IPS-20b (cell line): ENCODE results near the gene MTX1.
"Not testable (repeated sequence)": the region's sequence is repeated elsewhere in the genome, so short reads cannot be mapped to it uniquely, and the experiment has no call there.

Source experiments
- H3K27ac ChIP-seq: one replicate; pipeline ENCODE4 v1.5.1; 2013; ENCODE audit warnings: low read length
- H3K27me3 ChIP-seq: 2 replicates; pipeline ENCODE4 v1.6.1; 2013; ENCODE audit warnings: mild to moderate bottlenecking, low read length, inconsistent platforms; ENCODE audit not compliant: insufficient read depth
- H3K36me3 ChIP-seq: 2 replicates; pipeline ENCODE4 v1.6.1; 2013; ENCODE audit warnings: low read depth, mild to moderate bottlenecking, inconsistent platforms, low read length, moderate library complexity; ENCODE audit not compliant: insufficient read depth
- H3K4me1 ChIP-seq: 2 replicates; pipeline ENCODE4 v1.6.1; 2013; ENCODE audit warnings: mild to moderate bottlenecking, control low read depth, inconsistent platforms, low read length, moderate library complexity; ENCODE audit not compliant: insufficient read depth
- H3K4me3 ChIP-seq: 2 replicates; pipeline ENCODE4 v1.5.1; 2013; ENCODE audit warnings: mild to moderate bottlenecking, low read length, inconsistent platforms
- H3K9ac ChIP-seq: 2 replicates; pipeline ENCODE4 v1.6.1; 2013; ENCODE audit warnings: low read depth, mild to moderate bottlenecking, inconsistent platforms, low read length, moderate library complexity
- H3K9me3 ChIP-seq: 2 replicates; pipeline ENCODE4 v1.6.1; 2013; ENCODE audit warnings: mild to moderate bottlenecking, low read depth, low read length, inconsistent platforms; ENCODE audit not compliant: insufficient read depth

The MTX1 gene

GRCh38 chr1:155184835-155185782, 23.4 kb upstream of the MTX1 start:
- Histone ChIP-seq H3K9me3 (no peaks in the 10 kb centered on the region), H3K4me3 (no peak overlapping the region), H3K27me3 (no peaks in the 10 kb centered on the region), H3K36me3 (peaks cover 10% of the 10 kb centered on the region; the same call in 1 of the 2 replicates), H3K4me1 (peaks cover 11% of the 10 kb centered on the region; the same call in 1 of the 2 replicates), H3K27ac (no peak overlapping the region), H3K9ac (peak overlapping the region; percentile 2)

GRCh38 chr1:155185783-155186066, 22.8 kb upstream of the MTX1 start:
- Histone ChIP-seq H3K4me3 (no peak overlapping the region), H3K4me1 (peaks cover 11% of the 10 kb centered on the region; the same call in 1 of the 2 replicates), H3K9me3 (no peaks in the 10 kb centered on the region), H3K27ac (no peak overlapping the region), H3K36me3 (peaks cover 10% of the 10 kb centered on the region; the same call in 1 of the 2 replicates), H3K9ac (peak overlapping the region; percentile 2), H3K27me3 (no peaks in the 10 kb centered on the region)

- Histone ChIP-seq H3K9ac (peak overlapping the region; percentile 2), H3K36me3 (peaks cover 10% of the 10 kb centered on the region; the same call in 1 of the 2 replicates), H3K27ac (no peak overlapping the region), H3K4me3 (no peak overlapping the region), H3K27me3 (no peaks in the 10 kb centered on the region), H3K4me1 (peaks cover 11% of the 10 kb centered on the region; the same call in 1 of the 2 replicates), H3K9me3 (no peaks in the 10 kb centered on the region)
Measured at GRCh38 chr1:155186067-155186793, 22.3 kb upstream of the MTX1 start.

GRCh38 chr1:155186794-155187455, 21.6 kb upstream of the MTX1 start:
- Histone ChIP-seq H3K27ac (no peak overlapping the region), H3K9ac (peak overlapping the region; percentile 2; the same call in 1 of the 2 replicates), H3K36me3 (peaks cover 5% of the 10 kb centered on the region; the same call in 1 of the 2 replicates), H3K9me3 (no peaks in the 10 kb centered on the region), H3K4me3 (no peak overlapping the region), H3K27me3 (no peaks in the 10 kb centered on the region), H3K4me1 (peaks cover 11% of the 10 kb centered on the region; the same call in 1 of the 2 replicates)

GRCh38 chr1:155187456-155187891, 21.0 kb upstream of the MTX1 start:
- Histone ChIP-seq H3K36me3 (peaks cover 2% of the 10 kb centered on the region; the same call in 1 of the 2 replicates), H3K27ac (no peak overlapping the region), H3K4me1 (peaks cover 13% of the 10 kb centered on the region; the same call in 1 of the 2 replicates), H3K4me3 (no peak overlapping the region), H3K9ac (no peak overlapping the region), H3K9me3 (no peaks in the 10 kb centered on the region), H3K27me3 (no peaks in the 10 kb centered on the region)

- Histone ChIP-seq H3K9ac (no peak overlapping the region), H3K27ac (no peak overlapping the region), H3K27me3 (no peaks in the 10 kb centered on the region), H3K9me3 (no peaks in the 10 kb centered on the region), H3K36me3 (no peaks in the 10 kb centered on the region), H3K4me1 (peaks cover 15% of the 10 kb centered on the region; the same call in 1 of the 2 replicates), H3K4me3 (no peak overlapping the region)
Measured at GRCh38 chr1:155188268-155188667, 20.2 kb upstream of the MTX1 start.

- H3K4me1 ChIP-seq = peaks cover 15% of the 10 kb centered on the region; the same call in 1 of the 2 replicates
- not testable (repeated sequence) for H3K9ac ChIP-seq, H3K4me3 ChIP-seq, H3K36me3 ChIP-seq, H3K27me3 ChIP-seq, H3K27ac ChIP-seq, H3K9me3 ChIP-seq
Measured at GRCh38 chr1:155189926-155190325, 18.6 kb upstream of the MTX1 start.

- H3K9ac ChIP-seq = no peak overlapping the region
- no peaks in the 10 kb centered on the region for H3K9me3 ChIP-seq
- H3K27me3 ChIP-seq = no peaks in the 10 kb centered on the region
- H3K4me1 ChIP-seq = peaks cover 9% of the 10 kb centered on the region
- H3K4me3 ChIP-seq = no peak overlapping the region
- H3K27ac ChIP-seq = no peak overlapping the region
- peaks cover 13% of the 10 kb centered on the region for H3K36me3 ChIP-seq
Measured at GRCh38 chr1:155191904-155192303, 16.6 kb upstream of the MTX1 start.

- Histone ChIP-seq H3K27me3 (no peaks in the 10 kb centered on the region), H3K27ac (peak overlapping the region; percentile 89), H3K9me3 (no peaks in the 10 kb centered on the region), H3K36me3 (peaks cover 20% of the 10 kb centered on the region), H3K4me1 (peaks cover 16% of the 10 kb centered on the region), H3K9ac (peak overlapping the region; percentile 92; the same call in 1 of the 2 replicates), H3K4me3 (peak overlapping the region; percentile 99)
Measured at GRCh38 chr1:155192346-155193274, 15.9 kb upstream of the MTX1 start.

- H3K36me3 ChIP-seq = peaks cover 28% of the 10 kb centered on the region
- H3K9me3 ChIP-seq = no peaks in the 10 kb centered on the region
- peak overlapping the region; percentile 99 for H3K4me3 ChIP-seq
- no peaks in the 10 kb centered on the region for H3K27me3 ChIP-seq
- peaks cover 19% of the 10 kb centered on the region for H3K4me1 ChIP-seq
- H3K9ac ChIP-seq = peak overlapping the region; percentile 92; the same call in 1 of the 2 replicates
- peak overlapping the region; percentile 89 for H3K27ac ChIP-seq
Measured at GRCh38 chr1:155193275-155193990, 15.1 kb upstream of the MTX1 start.
